IPS DF 6.9 (cell line): ENCODE measurements around the gene ZNF783.

Experiments
- DNase-seq: peaks from one replicate; pipeline ENCODE4 v3.0.0-alpha.2; 2013; ENCODE audit warnings: low read depth, low spot score
- H3K27ac ChIP-seq: one replicate; pipeline ENCODE4 v1.5.1; 2013; ENCODE audit warnings: low read length, control low read depth
- H3K27me3 ChIP-seq: 2 replicates; pipeline ENCODE4 v1.6.1; 2013; ENCODE audit warnings: mild to moderate bottlenecking, low read length; ENCODE audit not compliant: control insufficient read depth, insufficient read depth
- H3K36me3 ChIP-seq: 2 replicates; pipeline ENCODE4 v1.6.1; 2013; ENCODE audit warnings: low read length; ENCODE audit not compliant: control insufficient read depth, insufficient read depth
- H3K4me1 ChIP-seq: 2 replicates; pipeline ENCODE4 v1.6.1; 2013; ENCODE audit warnings: low read length; ENCODE audit not compliant: control insufficient read depth, insufficient read depth
- H3K4me3 ChIP-seq: 2 replicates; pipeline ENCODE4 v1.5.1; 2013; ENCODE audit warnings: mild to moderate bottlenecking, low read length
- H3K9me3 ChIP-seq: 2 replicates; pipeline ENCODE4 v1.6.1; 2013; ENCODE audit warnings: low read length, inconsistent platforms; ENCODE audit not compliant: control insufficient read depth, insufficient read depth
- WGBS: extraction: QIAGEN DNeasy Blood & Tissue Kit; methylation state at CpG from one replicate; pipeline ENCODE4 v1.1.7; 2013; ENCODE audit warnings: mixed read lengths, missing lambda C conversion rate; ENCODE audit not compliant: insufficient read length, insufficient coverage; 5-methylcytosine and 5-hydroxymethylcytosine counted together

ZNF783 gene

DNA sequence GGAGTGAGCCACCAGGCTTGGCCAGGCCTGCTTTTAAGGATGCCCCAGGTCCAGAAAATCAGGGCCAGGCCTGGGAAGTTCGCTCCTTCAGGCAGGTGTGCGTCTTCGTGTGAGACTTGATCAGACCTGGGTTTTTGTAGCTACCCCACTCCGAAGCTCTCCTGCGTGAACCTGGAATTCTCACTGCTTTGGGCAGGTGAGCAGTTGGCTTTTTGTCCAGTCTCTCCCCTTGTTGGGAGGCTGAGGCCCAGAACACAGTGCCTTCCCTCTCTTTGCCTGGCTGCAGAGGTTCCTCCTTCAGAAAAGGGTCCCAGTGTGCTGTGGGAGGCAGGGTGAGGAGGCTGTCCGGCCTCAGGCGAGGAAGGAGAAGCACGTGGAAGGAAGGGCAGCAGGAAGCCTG, 27.3 kb downstream of the ZNF783 start:
- H3K36me3 ChIP-seq, result no peaks in the 10 kb centered on the region
- H3K9me3 ChIP-seq, result no peaks in the 10 kb centered on the region
- no peak overlapping the region for H3K27ac ChIP-seq
- H3K4me3 ChIP-seq, result no peak overlapping the region
- 0 out of 2 replicates have a peak, but pooled peaks cover 2% of the 10 kb centered on the region for H3K27me3 ChIP-seq
- no peak for DNase-seq
- H3K4me1 ChIP-seq, result no peaks in the 10 kb centered on the region
- no CpG with 5 or more reads among the region's 8 CpGs for WGBS

DNA sequence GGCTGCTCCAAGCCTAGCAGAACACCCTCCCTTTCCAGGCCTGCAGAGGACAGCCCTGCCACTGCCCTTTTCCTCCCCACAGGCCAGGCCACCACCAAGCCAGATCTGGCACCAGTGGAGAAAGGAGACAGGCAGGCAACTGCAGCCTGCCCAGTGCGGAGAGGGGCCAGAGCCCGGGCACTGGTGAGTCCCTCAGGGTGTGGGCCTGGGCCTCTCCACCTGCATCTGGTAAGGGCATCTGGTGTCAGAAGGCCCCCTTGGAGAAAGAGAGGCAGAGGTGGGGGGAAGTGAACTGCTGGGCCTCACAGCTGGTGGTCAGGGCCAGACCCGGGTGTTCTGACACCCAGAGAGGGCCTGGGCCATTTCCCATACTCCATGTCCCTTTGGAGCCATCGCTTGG, 27.9 kb downstream of the ZNF783 start:
- no peaks in the 10 kb centered on the region for H3K9me3 ChIP-seq
- no peak for DNase-seq
- no peaks in the 10 kb centered on the region for H3K27me3 ChIP-seq
- H3K4me1 ChIP-seq, result no peaks in the 10 kb centered on the region
- WGBS, result no CpG with 5 or more reads among the region's 4 CpGs
- no peaks in the 10 kb centered on the region for H3K36me3 ChIP-seq
- H3K27ac ChIP-seq, result no peak overlapping the region
- H3K4me3 ChIP-seq, result no peak overlapping the region

DNA sequence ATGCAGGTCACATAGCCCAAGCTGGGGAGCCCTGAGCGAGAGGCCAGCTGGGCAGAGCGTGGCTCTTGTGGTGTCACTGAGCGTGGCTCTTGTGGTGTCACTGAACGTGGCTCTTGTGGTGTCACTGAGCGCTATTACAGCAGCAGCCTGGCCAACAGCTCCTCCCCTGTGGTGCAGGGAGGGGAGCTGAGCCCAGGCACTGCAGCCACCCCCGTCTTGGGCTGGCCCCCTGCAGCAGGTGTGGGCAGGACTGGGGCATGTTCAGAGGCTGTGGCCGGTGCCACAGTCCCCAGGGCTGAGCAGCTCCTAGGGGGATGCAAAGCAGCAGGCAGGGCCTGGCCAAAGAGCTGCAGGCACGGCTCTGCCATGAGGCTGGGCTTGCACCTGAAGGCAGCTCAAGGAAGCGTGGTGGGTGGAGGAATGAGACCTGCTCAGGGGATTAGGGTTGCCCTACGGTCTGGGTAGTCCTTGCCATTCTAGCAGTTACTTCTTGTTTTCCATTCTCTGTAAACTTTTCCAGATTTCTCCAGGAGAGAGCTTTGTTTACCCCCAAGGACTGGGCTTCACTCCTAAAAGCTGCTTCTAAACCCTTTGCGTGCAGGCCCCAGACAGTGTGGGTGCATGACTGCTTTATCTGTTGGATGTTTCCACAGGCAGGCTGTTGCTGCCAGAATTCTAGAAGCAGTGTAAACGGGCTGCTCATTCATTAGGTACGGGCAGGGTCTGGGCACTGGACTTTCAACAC, 29.2 kb downstream of the ZNF783 start:
- DNase-seq, result no peak
- no CpG with 5 or more reads among the region's 13 CpGs for WGBS
- no peaks in the 10 kb centered on the region for H3K4me1 ChIP-seq
- no peak overlapping the region for H3K4me3 ChIP-seq
- H3K36me3 ChIP-seq, result no peaks in the 10 kb centered on the region
- H3K9me3 ChIP-seq, result no peaks in the 10 kb centered on the region
- H3K27ac ChIP-seq, result no peak overlapping the region
- no peaks in the 10 kb centered on the region for H3K27me3 ChIP-seq

DNA sequence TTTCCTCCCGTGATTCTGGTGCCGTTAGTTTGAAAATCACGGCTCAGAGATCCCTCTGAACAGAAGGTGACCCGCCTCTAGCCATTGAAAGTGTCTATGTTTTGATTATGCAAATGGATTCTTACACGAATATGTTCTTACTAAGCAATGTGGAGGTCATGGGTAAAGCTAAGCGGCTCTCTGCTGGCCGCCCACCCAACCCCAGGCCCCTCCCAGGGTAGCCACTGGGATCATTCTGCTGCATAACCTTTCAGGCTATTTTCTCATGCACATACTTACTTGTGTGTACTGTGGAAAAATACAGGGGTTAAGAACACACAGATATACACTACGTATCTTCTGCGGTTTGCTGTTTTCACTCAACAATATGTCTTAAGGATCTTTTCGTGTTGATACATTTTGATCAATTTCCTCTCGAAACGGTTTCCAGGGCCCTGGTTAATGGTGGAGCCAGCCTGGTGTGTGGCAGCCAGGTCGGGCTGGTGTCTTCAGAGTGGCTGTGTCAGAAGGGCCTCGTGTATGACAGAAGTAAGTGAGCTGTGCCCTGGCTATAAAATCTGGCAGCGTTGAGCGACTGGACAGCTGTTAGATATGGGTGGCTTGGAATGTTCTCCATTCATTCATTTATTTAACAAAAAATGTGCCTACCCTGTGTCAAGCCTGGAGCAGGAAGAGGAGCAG, 29.9 kb downstream of the ZNF783 start:
- whole genome bisulfite sequencing, result no CpG with 5 or more reads among the region's 16 CpGs
- no peak overlapping the region for H3K27ac ChIP-seq

GRCh38 chr7:149292462-149292823, 30.4 kb downstream of the ZNF783 start:
- no peak overlapping the region for H3K4me3 ChIP-seq
- no peaks in the 10 kb centered on the region for H3K36me3 ChIP-seq
- no peak for DNase-seq
- no peaks in the 10 kb centered on the region for H3K27me3 ChIP-seq
- no CpG with 5 or more reads among the region's 9 CpGs for WGBS
- no peak overlapping the region for H3K27ac ChIP-seq
- H3K4me1 ChIP-seq, result no peaks in the 10 kb centered on the region
- H3K9me3 ChIP-seq, result no peaks in the 10 kb centered on the region

More for the DNA sequence above, 29.9 kb downstream of the ZNF783 start:
- no peak for DNase-seq
- H3K9me3 ChIP-seq, result no peaks in the 10 kb centered on the region
- no peaks in the 10 kb centered on the region for H3K36me3 ChIP-seq
- no peaks in the 10 kb centered on the region for H3K4me1 ChIP-seq
- no peaks in the 10 kb centered on the region for H3K27me3 ChIP-seq
- no peak overlapping the region for H3K4me3 ChIP-seq

DNA sequence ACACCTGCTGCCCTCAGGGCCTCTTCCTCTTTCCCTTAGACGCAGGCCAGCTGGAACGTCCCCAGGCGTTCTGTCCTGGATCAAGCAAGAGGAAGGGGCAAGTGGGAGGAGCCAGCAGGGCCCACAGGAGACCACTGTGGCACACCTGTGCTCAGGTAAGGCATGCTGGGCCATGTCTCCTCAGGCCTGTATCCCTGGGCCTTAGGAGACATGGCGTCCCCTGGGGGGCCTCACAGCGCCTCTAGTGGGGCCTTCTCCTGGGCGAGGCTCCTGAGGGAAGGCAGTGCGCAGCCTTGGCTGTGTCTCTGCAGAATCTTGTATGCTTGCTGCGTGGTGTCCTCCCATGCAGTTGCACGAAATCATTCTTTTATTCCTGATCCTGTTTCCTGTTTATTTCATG, 31.3 kb downstream of the ZNF783 start:
- no peaks in the 10 kb centered on the region for H3K9me3 ChIP-seq

DNA sequence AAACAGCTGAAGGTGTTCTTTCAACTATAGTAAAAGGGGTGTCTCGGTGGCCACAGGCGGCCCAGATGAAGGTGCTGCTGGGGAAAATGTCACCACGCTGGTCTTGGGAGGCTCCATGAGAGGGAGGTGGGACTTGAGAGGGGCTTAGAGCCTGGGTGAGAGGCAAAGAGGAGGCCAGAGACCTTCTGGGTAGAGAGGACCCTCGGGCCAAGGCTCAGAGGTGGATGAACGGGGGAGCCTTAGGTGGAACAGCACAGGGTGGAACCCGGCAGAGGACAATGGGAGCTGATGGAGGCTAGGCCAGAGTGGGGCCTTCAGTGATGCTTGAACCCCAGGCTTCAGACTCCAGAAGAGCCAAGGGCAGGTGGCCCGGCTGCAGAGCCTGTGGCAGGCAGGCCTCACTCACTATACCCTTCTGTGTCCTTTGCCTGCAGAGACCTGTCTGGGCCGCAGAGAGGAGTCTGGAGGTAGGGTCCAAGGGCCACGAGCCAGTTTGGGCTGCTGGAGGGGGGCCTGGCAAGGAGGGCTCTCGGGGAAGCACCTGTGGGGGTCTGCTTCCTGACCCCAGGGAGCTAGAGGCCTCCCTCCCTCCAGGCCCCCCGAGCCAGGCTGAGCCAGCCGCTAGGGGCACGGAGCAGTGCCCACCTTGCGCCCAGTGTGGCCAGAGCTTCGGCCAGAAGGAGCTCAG, 32.1 kb downstream of the ZNF783 start:
- Histone ChIP-seq H3K36me3 (no peaks in the 10 kb centered on the region), H3K27ac (no peak overlapping the region), H3K27me3 (no peaks in the 10 kb centered on the region), H3K4me1 (no peaks in the 10 kb centered on the region), H3K9me3 (no peaks in the 10 kb centered on the region), H3K4me3 (no peak overlapping the region)
- DNase-seq, result no peak
- WGBS, result no CpG with 5 or more reads among the region's 15 CpGs

More for the DNA sequence above, 31.3 kb downstream of the ZNF783 start:
- Histone ChIP-seq H3K4me1 (no peaks in the 10 kb centered on the region), H3K36me3 (no peaks in the 10 kb centered on the region), H3K4me3 (no peak overlapping the region), H3K27ac (no peak overlapping the region), H3K27me3 (no peaks in the 10 kb centered on the region)
- no peak for DNase-seq
- WGBS, result no CpG with 5 or more reads among the region's 9 CpGs

DNA sequence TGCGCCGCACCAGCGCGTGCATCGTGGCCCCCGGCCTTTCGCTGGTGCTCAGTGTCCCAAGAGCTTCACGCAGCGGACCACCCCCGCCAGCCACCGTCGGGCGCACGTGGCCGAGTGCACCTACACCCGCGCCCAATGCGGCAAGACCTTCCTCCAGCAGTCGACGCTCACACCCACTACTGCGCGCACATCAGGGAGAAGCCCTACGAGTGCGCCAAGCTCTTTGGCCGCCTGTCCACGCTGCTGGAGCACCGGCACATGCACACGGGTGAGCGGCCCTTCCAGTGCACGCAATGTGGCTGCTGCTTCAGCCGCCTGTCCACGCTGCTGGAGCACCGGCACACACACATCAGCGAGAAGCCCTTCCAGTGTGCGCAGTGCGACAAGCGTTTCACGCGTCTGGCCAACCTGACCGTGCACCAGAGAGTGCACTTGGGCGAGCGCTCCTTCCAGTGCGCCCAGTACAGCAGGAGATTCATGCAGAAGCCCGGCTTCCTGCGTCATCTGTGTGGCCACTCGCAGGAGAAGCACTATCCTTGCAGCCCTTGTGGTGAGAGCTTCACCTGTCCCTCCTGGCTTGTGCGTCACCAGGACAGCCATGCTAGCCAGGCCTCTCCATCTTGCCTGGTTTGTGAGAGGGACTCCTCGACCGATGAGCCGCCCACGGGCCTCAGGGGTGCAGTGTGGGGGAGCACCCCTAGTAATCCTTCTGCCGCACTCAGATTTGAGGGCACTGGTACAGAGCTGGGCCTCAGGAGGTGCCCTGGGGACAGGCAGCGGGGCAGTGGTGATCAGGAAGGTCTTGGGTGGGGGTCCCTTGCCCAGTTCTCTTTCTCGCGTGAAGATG, 32.9 kb downstream of the ZNF783 start:
- Histone ChIP-seq H3K36me3 (no peaks in the 10 kb centered on the region), H3K9me3 (no peaks in the 10 kb centered on the region), H3K4me1 (no peaks in the 10 kb centered on the region), H3K4me3 (no peak overlapping the region), H3K27ac (no peak overlapping the region), H3K27me3 (no peaks in the 10 kb centered on the region)
- DNase-seq, result no peak
- WGBS, result no CpG with 5 or more reads among the region's 55 CpGs

DNA sequence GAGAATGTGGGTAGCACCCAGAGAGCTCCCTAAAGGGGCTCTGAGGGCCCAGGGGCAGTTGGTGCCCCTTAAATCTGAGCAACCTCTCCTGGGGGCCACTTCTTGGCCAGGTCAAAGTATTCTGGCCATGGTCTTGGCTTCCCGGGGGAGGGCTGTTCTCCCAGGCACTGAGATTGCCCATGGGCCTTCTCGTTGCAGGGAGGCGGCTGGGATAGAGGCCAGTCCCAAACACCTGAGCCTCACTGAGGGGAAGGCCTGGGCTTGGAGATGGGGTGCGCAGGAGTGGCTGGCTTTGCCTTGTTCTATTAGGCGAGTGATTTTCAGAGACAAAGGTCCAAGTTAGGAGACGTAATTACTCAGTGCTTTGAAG, 33.5 kb downstream of the ZNF783 start:
- Histone ChIP-seq H3K9me3 (no peaks in the 10 kb centered on the region), H3K4me1 (no peaks in the 10 kb centered on the region), H3K27ac (no peak overlapping the region), H3K36me3 (no peaks in the 10 kb centered on the region), H3K4me3 (no peak overlapping the region), H3K27me3 (no peaks in the 10 kb centered on the region)
- no peak for DNase-seq
- no CpG with 5 or more reads among the region's 6 CpGs for WGBS

DNA sequence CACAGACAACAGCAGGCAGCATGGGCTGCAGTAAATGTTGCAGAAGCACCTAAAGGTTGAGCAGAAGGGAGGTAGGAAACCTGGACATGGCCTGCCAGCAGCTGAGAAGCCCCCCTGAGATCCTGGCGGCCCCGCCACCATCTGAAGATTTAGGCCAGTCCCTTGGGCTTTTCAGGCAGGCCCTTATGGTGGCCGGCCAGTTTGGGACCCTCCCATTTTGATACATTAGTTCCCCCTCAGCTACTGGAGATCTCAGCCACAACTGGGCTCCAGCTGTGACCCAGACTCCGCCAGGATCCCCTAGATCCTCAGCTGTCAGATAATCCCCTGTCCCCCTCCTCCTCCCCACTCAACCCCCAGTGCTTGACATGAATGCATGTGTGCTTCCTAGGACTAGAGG, 34.4 kb downstream of the ZNF783 start:
- Histone ChIP-seq H3K9me3 (no peaks in the 10 kb centered on the region), H3K4me1 (no peaks in the 10 kb centered on the region; the same call in 1 of the 2 replicates), H3K4me3 (no peak overlapping the region), H3K36me3 (no peaks in the 10 kb centered on the region), H3K27ac (no peak overlapping the region), H3K27me3 (no peaks in the 10 kb centered on the region)
- DNase-seq, result no peak
- WGBS, result no CpG with 5 or more reads among the region's 4 CpGs
